Adipocyte (in vitro differentiated cells): ENCODE data around the gene OTOP3.

Source experiments
- DNase-seq: peaks from one replicate; pipeline ENCODE4 v3.0.0-alpha.2; 2015; ENCODE audit warnings: low read depth
- H3K27me3 ChIP-seq: replicated peaks from 2 replicates; pipeline ENCODE4 v1.7.0; 2013; ENCODE audit warnings: mild to moderate bottlenecking, low read length, moderate library complexity; ENCODE audit not compliant: control insufficient read depth, insufficient read depth
- H3K36me3 ChIP-seq: 2 replicates; pipeline ENCODE4 v1.7.0; 2013; ENCODE audit warnings: low read length, mild to moderate bottlenecking, moderate library complexity; ENCODE audit not compliant: control insufficient read depth, insufficient read depth, severe bottlenecking
- H3K4me1 ChIP-seq: 2 replicates; pipeline ENCODE4 v1.7.0; 2013; ENCODE audit warnings: mild to moderate bottlenecking, low read length, moderate library complexity; ENCODE audit not compliant: control insufficient read depth, insufficient read depth
- H3K4me3 ChIP-seq: 2 replicates; pipeline ENCODE4 v1.7.0; 2013; ENCODE audit warnings: mild to moderate bottlenecking, low read length, moderate library complexity
- H3K9ac ChIP-seq: 2 replicates; pipeline ENCODE4 v1.7.0; 2013; ENCODE audit warnings: mild to moderate bottlenecking, low read length, moderate library complexity
- H3K9me3 ChIP-seq: 2 replicates; pipeline ENCODE4 v1.7.0; 2013; ENCODE audit warnings: mild to moderate bottlenecking, low read length, moderate library complexity; ENCODE audit not compliant: control insufficient read depth

Gene OTOP3

GRCh38 chr17:74946641-74947040 is 10.9 kb downstream of the OTOP3 start:
- no peak for DNase-seq
- Histone ChIP-seq H3K4me1 (no peaks in the 10 kb centered on the region), H3K9me3 (no peaks in the 10 kb centered on the region), H3K4me3 (no peak overlapping the region), H3K9ac (no peak overlapping the region), H3K36me3 (no peaks in the 10 kb centered on the region), H3K27me3 (peaks cover 65% of the 10 kb centered on the region)

DNA sequence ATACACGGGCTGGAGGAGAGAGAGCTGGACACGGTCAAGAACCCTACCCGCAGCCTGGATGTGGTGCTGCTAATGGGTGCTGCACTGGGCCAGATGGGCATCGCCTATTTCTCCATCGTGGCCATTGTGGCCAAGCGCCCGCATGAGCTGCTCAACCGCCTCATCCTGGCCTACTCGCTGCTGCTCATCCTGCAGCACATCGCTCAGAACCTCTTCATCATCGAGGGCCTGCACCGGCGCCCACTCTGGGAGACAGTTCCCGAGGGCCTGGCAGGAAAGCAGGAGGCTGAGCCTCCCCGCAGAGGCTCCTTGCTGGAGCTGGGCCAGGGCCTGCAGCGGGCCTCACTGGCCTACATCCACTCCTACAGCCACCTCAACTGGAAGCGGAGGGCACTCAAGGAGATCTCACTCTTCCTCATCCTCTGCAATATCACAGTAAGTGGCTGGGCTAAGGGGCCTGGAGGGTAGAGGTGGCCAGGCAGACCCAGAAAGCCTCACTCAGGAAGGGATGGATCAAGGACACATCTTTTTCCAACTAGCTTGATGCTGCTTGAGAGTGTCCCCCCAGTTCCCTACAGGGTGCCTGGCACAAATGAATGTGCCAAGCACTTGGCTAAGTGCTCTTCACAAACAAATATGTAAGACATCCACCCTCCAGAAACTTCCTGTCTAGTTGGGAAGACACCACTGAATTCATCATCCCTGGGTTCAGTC is 11.5 kb downstream of the OTOP3 start:
- DNase-seq, result no peak
- H3K4me1 ChIP-seq, result no peaks in the 10 kb centered on the region
- peaks cover 65% of the 10 kb centered on the region for H3K27me3 ChIP-seq
- no peak overlapping the region for H3K4me3 ChIP-seq
- H3K36me3 ChIP-seq, result no peaks in the 10 kb centered on the region
- no peaks in the 10 kb centered on the region for H3K9me3 ChIP-seq
- no peak overlapping the region for H3K9ac ChIP-seq

- Histone ChIP-seq H3K27me3 (peaks cover 68% of the 10 kb centered on the region), H3K9me3 (no peaks in the 10 kb centered on the region), H3K4me3 (no peak overlapping the region), H3K4me1 (no peaks in the 10 kb centered on the region), H3K36me3 (no peaks in the 10 kb centered on the region), H3K9ac (no peak overlapping the region)
- no peak for DNase-seq
Measured at GRCh38 chr17:74949455-74950115, 13.9 kb downstream of the OTOP3 start.

GRCh38 chr17:74950207-74950606 is 14.5 kb downstream of the OTOP3 start:
- peaks cover 71% of the 10 kb centered on the region for H3K27me3 ChIP-seq
- H3K9ac ChIP-seq, result no peak overlapping the region
- no peaks in the 10 kb centered on the region for H3K36me3 ChIP-seq
- no peak for DNase-seq
- H3K4me1 ChIP-seq, result no peaks in the 10 kb centered on the region
- H3K9me3 ChIP-seq, result no peaks in the 10 kb centered on the region
- H3K4me3 ChIP-seq, result no peak overlapping the region

DNA sequence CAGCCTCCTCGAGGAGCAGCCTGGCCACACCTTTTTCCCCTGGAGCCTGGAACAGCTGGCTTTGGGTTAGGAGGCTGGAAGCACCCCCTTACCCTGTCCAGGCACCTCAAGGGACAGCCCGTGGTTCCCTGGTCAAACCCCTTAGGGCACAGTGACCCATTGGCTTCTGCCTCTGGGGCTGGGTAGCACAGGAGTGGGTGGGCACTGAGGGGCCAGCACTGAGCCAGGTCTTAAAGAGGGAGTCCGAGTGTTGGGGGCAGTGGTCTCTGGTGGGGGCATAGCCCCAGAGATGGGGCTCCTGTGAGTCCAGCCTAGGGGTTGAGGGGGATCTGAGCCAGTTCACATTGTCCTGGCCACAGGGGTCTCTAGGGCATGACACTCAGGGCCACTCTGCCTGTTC is 15.4 kb downstream of the OTOP3 start:
- Histone ChIP-seq H3K27me3 (peaks cover 74% of the 10 kb centered on the region), H3K9ac (no peak overlapping the region), H3K4me3 (no peak overlapping the region), H3K4me1 (no peaks in the 10 kb centered on the region), H3K36me3 (no peaks in the 10 kb centered on the region), H3K9me3 (no peaks in the 10 kb centered on the region)
- no peak for DNase-seq

- no peaks in the 10 kb centered on the region for H3K36me3 ChIP-seq
- peaks cover 76% of the 10 kb centered on the region for H3K27me3 ChIP-seq
- no peak overlapping the region for H3K4me3 ChIP-seq
- no peak overlapping the region for H3K9ac ChIP-seq
- no peak for DNase-seq
- no peaks in the 10 kb centered on the region for H3K9me3 ChIP-seq
- H3K4me1 ChIP-seq, result no peaks in the 10 kb centered on the region
Measured at GRCh38 chr17:74951680-74952421, 16.2 kb downstream of the OTOP3 start.

GRCh38 chr17:74952431-74953133 is 16.9 kb downstream of the OTOP3 start:
- H3K27me3 ChIP-seq, result peaks cover 70% of the 10 kb centered on the region
- H3K9me3 ChIP-seq, result no peaks in the 10 kb centered on the region
- no peak overlapping the region for H3K4me3 ChIP-seq
- no peaks in the 10 kb centered on the region for H3K36me3 ChIP-seq
- no peaks in the 10 kb centered on the region for H3K4me1 ChIP-seq
- H3K9ac ChIP-seq, result no peak overlapping the region
- DNase-seq, result no peak

DNA sequence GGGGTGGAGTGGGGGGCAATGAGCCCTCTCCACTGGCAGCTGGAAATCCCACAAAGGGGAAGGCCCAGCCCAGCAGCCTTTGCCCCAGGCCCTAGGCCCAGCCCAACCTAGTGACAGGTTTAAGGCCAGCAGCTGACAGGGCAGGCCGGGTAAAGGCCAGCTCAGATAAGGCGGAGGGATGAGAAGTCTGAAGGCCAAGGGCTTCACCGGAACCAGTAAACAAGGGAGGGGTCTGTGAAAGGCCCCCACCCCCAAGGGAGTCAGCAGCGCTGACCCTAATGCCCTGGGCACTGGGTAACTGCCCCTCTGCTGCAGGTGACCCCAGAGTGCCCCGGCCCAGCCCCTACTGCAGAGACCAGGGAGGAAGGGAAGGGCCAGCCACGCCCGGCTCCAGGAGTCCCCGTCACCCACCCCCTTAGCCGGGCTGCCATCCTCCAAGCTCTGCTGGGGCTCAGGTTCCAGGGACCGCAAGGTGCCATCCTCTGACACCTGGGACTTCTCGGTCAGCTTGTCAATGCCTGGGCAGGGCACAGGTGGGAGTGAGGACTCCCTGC is 17.5 kb downstream of the OTOP3 start:
- peaks cover 65% of the 10 kb centered on the region for H3K27me3 ChIP-seq
- H3K4me1 ChIP-seq, result no peaks in the 10 kb centered on the region
- no peak overlapping the region for H3K9ac ChIP-seq
- H3K9me3 ChIP-seq, result no peaks in the 10 kb centered on the region
- H3K36me3 ChIP-seq, result no peaks in the 10 kb centered on the region
- no peak overlapping the region for H3K4me3 ChIP-seq
- DNase-seq, result no peak

DNA sequence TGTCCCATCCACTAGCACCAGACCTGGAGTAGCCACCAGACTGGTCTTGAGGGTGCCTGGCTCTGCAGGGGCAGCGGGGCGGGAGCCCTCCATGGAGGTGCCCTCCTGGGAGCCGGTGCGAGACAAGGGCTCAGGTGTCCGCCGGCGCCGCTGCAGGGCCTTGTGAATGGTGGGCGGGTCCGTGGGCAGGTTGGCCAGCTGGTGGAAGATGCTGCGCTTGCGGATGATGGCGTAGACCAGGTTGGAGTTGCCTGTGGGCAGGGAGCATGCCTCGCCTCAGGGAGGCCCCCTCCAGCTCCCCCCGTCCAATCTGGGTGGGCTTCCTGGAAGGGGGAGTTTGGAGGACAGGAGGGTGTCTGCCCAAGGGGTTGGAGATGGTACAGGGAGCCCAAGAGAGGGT is 18.4 kb downstream of the OTOP3 start:
- no peaks in the 10 kb centered on the region for H3K36me3 ChIP-seq
- H3K27me3 ChIP-seq, result peaks cover 61% of the 10 kb centered on the region
- DNase-seq, result no peak
- no peak overlapping the region for H3K4me3 ChIP-seq
- H3K4me1 ChIP-seq, result no peaks in the 10 kb centered on the region
- H3K9ac ChIP-seq, result no peak overlapping the region
- no peaks in the 10 kb centered on the region for H3K9me3 ChIP-seq

DNA sequence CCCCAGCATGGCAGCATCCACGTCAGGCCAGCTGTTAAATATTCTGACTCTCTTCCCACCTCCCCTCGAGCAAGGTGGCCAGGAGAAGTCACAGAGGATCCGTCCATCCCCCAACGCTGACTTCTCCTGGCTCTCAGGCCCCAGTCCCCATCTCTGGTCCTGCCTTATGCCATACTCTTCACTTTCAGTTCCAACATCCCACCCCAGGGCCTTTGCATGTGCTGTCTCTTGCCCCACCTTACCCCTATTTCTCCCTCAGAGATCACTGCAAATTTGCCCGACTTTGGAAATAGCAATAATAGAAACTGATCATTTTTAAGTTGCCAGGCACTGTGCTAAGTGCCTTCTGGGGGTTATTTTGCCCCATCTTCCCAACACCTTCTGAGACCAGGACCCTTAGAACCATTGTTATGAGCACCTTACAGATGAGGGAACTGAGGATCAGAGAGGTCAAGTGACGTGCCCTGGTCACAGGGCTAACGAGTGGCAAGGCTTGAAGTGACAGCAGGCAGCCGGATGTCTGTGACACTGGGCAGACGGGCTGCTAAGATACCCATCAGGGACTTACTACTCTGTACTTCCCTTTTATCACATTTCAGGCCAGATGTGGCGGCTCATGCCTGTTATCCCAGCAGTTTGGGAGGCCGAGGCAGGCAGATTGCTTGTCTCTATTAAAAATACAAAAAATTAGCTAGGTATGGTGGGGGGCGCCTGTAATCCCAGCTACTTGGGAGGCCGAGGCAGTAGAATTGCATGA is 19.1 kb downstream of the OTOP3 start:
- no peaks in the 10 kb centered on the region for H3K36me3 ChIP-seq
- H3K9me3 ChIP-seq, result no peaks in the 10 kb centered on the region
- no peak overlapping the region for H3K4me3 ChIP-seq
- no peak overlapping the region for H3K9ac ChIP-seq
- H3K4me1 ChIP-seq, result no peaks in the 10 kb centered on the region
- peaks cover 54% of the 10 kb centered on the region for H3K27me3 ChIP-seq
- no peak for DNase-seq
